GM12873 (cell line): Measurements from ENCODE around the gene NR2E3.

ENCODE experiments used
- TF ChIP-seq, protein P1 (sequence below): IDR thresholded peaks from 2 replicates; pipeline ENCODE4 v1.5.1; 2012; ENCODE audit warnings: low read depth, mild to moderate bottlenecking, moderate library complexity, low read length, control low read depth; ENCODE audit not compliant: insufficient read depth; ENCODE audit errors: missing control alignments

Gene NR2E3

DNA sequence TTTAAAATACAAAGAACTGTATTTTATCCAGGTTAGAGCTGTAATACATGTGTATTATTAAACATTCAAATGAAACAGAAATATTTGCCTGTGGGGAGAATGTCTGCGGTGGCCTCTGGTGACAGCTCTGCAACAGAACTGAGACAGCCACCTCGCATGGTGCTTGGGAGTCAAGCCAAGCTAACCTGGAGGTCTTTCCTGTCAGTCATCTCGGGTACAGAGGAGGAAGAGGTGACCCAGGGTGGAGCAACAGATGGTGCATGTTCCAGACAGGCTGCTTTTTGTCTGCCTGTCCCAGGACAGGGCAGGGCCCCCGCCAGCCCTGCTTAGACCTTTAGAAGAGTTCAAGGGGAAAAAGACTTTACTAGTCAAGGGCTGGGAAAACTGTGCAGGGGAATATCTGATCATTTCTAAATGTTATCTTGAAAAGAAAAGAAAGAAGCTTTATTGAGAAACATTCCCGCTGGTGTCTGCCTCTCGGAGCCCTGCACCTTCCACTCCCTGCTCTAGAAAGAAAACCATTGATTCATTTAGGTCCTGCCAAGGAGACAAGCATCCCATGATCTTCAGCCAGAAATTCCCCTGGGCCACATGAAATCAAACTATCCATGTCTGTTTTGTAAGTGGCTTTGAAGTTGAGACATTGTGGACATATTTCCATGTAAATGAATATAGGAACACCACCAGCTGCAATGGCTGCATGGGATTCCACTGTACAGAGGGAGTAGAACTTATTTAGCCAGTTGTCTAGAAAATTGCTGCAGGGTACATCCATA lies 5.5 kb upstream of the NR2E3 start:
- TF ChIP-seq, protein P1, sequence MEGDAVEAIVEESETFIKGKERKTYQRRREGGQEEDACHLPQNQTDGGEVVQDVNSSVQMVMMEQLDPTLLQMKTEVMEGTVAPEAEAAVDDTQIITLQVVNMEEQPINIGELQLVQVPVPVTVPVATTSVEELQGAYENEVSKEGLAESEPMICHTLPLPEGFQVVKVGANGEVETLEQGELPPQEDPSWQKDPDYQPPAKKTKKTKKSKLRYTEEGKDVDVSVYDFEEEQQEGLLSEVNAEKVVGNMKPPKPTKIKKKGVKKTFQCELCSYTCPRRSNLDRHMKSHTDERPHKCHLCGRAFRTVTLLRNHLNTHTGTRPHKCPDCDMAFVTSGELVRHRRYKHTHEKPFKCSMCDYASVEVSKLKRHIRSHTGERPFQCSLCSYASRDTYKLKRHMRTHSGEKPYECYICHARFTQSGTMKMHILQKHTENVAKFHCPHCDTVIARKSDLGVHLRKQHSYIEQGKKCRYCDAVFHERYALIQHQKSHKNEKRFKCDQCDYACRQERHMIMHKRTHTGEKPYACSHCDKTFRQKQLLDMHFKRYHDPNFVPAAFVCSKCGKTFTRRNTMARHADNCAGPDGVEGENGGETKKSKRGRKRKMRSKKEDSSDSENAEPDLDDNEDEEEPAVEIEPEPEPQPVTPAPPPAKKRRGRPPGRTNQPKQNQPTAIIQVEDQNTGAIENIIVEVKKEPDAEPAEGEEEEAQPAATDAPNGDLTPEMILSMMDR, result no peak

GRCh38 chr15:71806452-71806931 lies 3.9 kb upstream of the NR2E3 start:
- TF ChIP-seq, protein P1, result no peak

GRCh38 chr15:71807125-71807629 lies 3.2 kb upstream of the NR2E3 start:
- TF ChIP-seq, protein P1, result no peak

GRCh38 chr15:71807691-71808091 lies 2.7 kb upstream of the NR2E3 start:
- TF ChIP-seq, protein P1, result no peak

GRCh38 chr15:71808311-71809020 lies 1.9 kb upstream of the NR2E3 start:
- TF ChIP-seq, protein P1, result no peak

DNA sequence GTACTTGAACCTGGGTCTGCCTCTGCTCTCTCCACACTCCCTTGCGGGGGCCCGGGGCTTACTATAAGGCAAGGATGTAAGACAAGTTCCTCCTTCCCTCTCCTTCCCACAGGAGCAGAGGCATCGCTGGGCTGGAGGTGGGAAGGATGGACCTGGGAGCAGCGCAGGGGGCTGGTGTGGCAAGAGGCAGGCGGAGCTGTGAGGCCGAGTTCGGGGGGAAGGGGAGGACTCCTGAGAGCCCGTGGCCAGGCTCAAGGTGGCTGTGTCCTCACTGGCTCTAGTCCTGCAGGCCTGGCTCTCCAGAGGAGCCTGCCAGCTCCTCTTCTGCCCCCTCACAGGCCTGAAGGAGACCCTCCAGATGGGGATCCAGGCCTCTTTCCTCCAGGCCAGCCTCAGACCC lies 1.0 kb upstream of the NR2E3 start:
- TF ChIP-seq, protein P1, result no peak
